HepG2 (cell line): Measurements from ENCODE around the gene PPP1CC. TPM values are rescaled to one million over a fixed set of nuclear protein-coding genes. Genes with fewer than 3 reads are reported as not detected.

Experiments
- ARID4A ChIP-seq: sonication (generic); formaldehyde crosslinking; IDR thresholded peaks from 2 replicates; pipeline ENCODE4 v1.5.0; 2020; ENCODE audit warnings: mild to moderate bottlenecking, missing genetic modification reagents, borderline replicate concordance
- ATF1 ChIP-seq: IDR thresholded peaks from 2 replicates; pipeline ENCODE4 v1.6.1; 2016; ENCODE audit warnings: mild to moderate bottlenecking, control low read depth
- BRCA1 ChIP-seq: sonication (generic); formaldehyde crosslinking; IDR thresholded peaks from 2 replicates; pipeline ENCODE4 v1.4.0; 2020; ENCODE audit warnings: missing genetic modification reagents
- GLMP ChIP-seq: sonication (generic); formaldehyde crosslinking; IDR thresholded peaks from 2 replicates; pipeline ENCODE4 v1.9.0; 2021; ENCODE audit warnings: missing genetic modification reagents, mild to moderate bottlenecking, borderline replicate concordance
- KMT2B ChIP-seq: IDR thresholded peaks from 2 replicates; pipeline ENCODE4 v1.6.1; 2016; ENCODE audit warnings: missing genetic modification reagents, missing compliant biosample characterization
- MAFF ChIP-seq: IDR thresholded peaks from 2 replicates; pipeline ENCODE4 v1.6.1; 2011; ENCODE audit warnings: low read depth, low read length, improper control_type of control experiment
- NR2F1 ChIP-seq, 2 experiments: fragments of 450-650 bp in 1 of 2; formaldehyde crosslinking in 1 of 2; IDR thresholded peaks; 2 replicates each; pipeline versions ENCODE4 v1.5.0 to v1.6.1; 2016 to 2020; ENCODE audit warnings: mild to moderate bottlenecking in 1 of 2, missing compliant biosample characterization in 1 of 2, missing genetic modification reagents in 1 of 2, moderate library complexity in 1 of 2
- PHF8 ChIP-seq: sonication (generic); formaldehyde crosslinking; IDR thresholded peaks from 2 replicates; pipeline ENCODE4 v1.5.0; 2020; ENCODE audit warnings: missing genetic modification reagents
- SAP130 ChIP-seq: IDR thresholded peaks from 2 replicates; pipeline ENCODE4 v1.6.1; 2016; ENCODE audit warnings: low read depth
- TARDBP ChIP-seq: sonication (generic); formaldehyde crosslinking; IDR thresholded peaks from 2 replicates; pipeline ENCODE4 v1.8.0; 2022; ENCODE audit warnings: mild to moderate bottlenecking, missing genetic modification reagents
- TCF7 ChIP-seq: sonication (generic); IDR thresholded peaks from 2 replicates; pipeline ENCODE4 v1.6.1; 2016; ENCODE audit warnings: antibody characterized with exemption, low read depth
- U2AF2 ChIP-seq: fragments of 200-400 bp; formaldehyde crosslinking; IDR thresholded peaks from 2 replicates; pipeline ENCODE4 v1.6.1; 2017; ENCODE audit warnings: low read depth, mild to moderate bottlenecking, low read length
- UBTF ChIP-seq: sonication (generic); formaldehyde crosslinking; IDR thresholded peaks from 2 replicates; pipeline ENCODE4 v1.4.0; 2020; ENCODE audit warnings: mild to moderate bottlenecking, missing genetic modification reagents
- ZFX ChIP-seq: sonication (generic); formaldehyde crosslinking; IDR thresholded peaks from 2 replicates; pipeline ENCODE4 v1.4.0; 2020; ENCODE audit warnings: mild to moderate bottlenecking, low read depth, missing genetic modification reagents, moderate library complexity
- ZNF20 ChIP-seq: sonication (generic); formaldehyde crosslinking; IDR thresholded peaks from 2 replicates; pipeline ENCODE4 v1.4.0; 2020; ENCODE audit warnings: mild to moderate bottlenecking, moderate library complexity, missing genetic modification reagents
- ZNF430 ChIP-seq: sonication (generic); formaldehyde crosslinking; IDR thresholded peaks from 2 replicates; pipeline ENCODE4 v1.9.0; 2021; ENCODE audit warnings: mild to moderate bottlenecking, missing genetic modification reagents
- ZNF446 ChIP-seq: sonication (generic); formaldehyde crosslinking; IDR thresholded peaks from 2 replicates; pipeline ENCODE4 v1.5.0; 2020; ENCODE audit warnings: mild to moderate bottlenecking, missing genetic modification reagents
- ZNF546 ChIP-seq: sonication (generic); formaldehyde crosslinking; conservative IDR thresholded peaks from 2 replicates; pipeline ENCODE4 v1.8.1; 2023; ENCODE audit warnings: mild to moderate bottlenecking, missing genetic modification reagents
- ZNF737 ChIP-seq: sonication (generic); formaldehyde crosslinking; IDR thresholded peaks from 2 replicates; pipeline ENCODE4 v1.5.0; 2020; ENCODE audit warnings: missing genetic modification reagents, mild to moderate bottlenecking, borderline replicate concordance
- ZXDC ChIP-seq: sonication (generic); formaldehyde crosslinking; IDR thresholded peaks from 2 replicates; pipeline ENCODE4 v1.5.0; 2020; ENCODE audit warnings: mild to moderate bottlenecking, missing genetic modification reagents
- polyA plus RNA-seq, 8 experiments: library from polyadenylated mRNA; depleted of rRNA in 3 of 8; stranded (reverse) in 7 of 8; unstranded in 1 of 8; fragments of >200 nt; fragmentation: Illumina TruSeq in 4 of 8; extraction: Trizol in 4 of 8; gene quantifications; 2 replicates each; pipeline versions ENCODE4 v1.2.1 to v1.2.3, GENCODE V29; 2011 to 2016; ENCODE audit warnings: low read depth in 4 of 8, missing spikeins in 1 of 8, mixed read lengths in 1 of 8; ENCODE audit not compliant: insufficient read depth in 1 of 8
- total RNA-seq, 5 experiments: library from RNA; depleted of rRNA; stranded (reverse); fragments of >200 nt; fragmentation: Illumina TruSeq; extraction: Trizol; gene quantifications; 2 replicates each; pipeline ENCODE4 v1.2.3, GENCODE V29; 2016; ENCODE audit warnings: low read depth in 1 of 5

Gene PPP1CC
- total and polyA plus RNA-seq, 2 of the 13 experiments (the other 11 are each of a cell fraction or from before 2014, with no cell fraction given): 178 to 187 TPM

GRCh38 chr12:110743571-110744093 is 941 bp upstream of the PPP1CC start (continued):
- TF ChIP-seq ARID4A (peak; percentile 4; the same call in 1 of the 2 replicates), ZXDC (0 out of 2 replicates have a peak, but pooled peaks have one; percentile 28), TARDBP (CRISPR knock-in tag) (0 out of 2 replicates have a peak, but pooled peaks have one; percentile 46), KMT2B (CRISPR knock-in tag) (0 out of 2 replicates have a peak, but pooled peaks have one; percentile 3), MAFF (no peak), GLMP (no peak), U2AF2 (no peak), NR2F1 (CRISPR knock-in tag; IDR thresholded peaks at IDR 0.05) (no peak), ZNF737 (0 out of 2 replicates have a peak, but pooled peaks have one; percentile 44), ZNF20 (CRISPR knock-in tag) (no peak), ZNF430 (CRISPR knock-in tag) (0 out of 2 replicates have a peak, but pooled peaks have one; percentile 20), TCF7 (no peak), ZFX (CRISPR knock-in tag) (peak; percentile 49; the same call in 1 of the 2 replicates), PHF8 (CRISPR knock-in tag) (peak; percentile 2; the same call in 1 of the 2 replicates), SAP130 (peak; percentile 6), ZNF446 (CRISPR knock-in tag) (0 out of 2 replicates have a peak, but pooled peaks have one; percentile 4), BRCA1 (no peak), ATF1 (CRISPR knock-in tag) (0 out of 2 replicates have a peak, but pooled peaks have one; percentile 29), UBTF (CRISPR knock-in tag) (no peak; the same call in 1 of the 2 replicates), ZNF546 (CRISPR knock-in tag) (no peak)
